HG03378 (cell line): ENCODE measurements around the gene SLC44A2.

Experiments used
- ATAC-seq: cut with Tn5 transposase; IDR thresholded peaks from one replicate; pipeline ENCODE4 v1.9.1; 2021; ENCODE audit warnings: mild to moderate bottlenecking, moderate library complexity; ENCODE audit not compliant: unreplicated experiment

The SLC44A2 gene

DNA sequence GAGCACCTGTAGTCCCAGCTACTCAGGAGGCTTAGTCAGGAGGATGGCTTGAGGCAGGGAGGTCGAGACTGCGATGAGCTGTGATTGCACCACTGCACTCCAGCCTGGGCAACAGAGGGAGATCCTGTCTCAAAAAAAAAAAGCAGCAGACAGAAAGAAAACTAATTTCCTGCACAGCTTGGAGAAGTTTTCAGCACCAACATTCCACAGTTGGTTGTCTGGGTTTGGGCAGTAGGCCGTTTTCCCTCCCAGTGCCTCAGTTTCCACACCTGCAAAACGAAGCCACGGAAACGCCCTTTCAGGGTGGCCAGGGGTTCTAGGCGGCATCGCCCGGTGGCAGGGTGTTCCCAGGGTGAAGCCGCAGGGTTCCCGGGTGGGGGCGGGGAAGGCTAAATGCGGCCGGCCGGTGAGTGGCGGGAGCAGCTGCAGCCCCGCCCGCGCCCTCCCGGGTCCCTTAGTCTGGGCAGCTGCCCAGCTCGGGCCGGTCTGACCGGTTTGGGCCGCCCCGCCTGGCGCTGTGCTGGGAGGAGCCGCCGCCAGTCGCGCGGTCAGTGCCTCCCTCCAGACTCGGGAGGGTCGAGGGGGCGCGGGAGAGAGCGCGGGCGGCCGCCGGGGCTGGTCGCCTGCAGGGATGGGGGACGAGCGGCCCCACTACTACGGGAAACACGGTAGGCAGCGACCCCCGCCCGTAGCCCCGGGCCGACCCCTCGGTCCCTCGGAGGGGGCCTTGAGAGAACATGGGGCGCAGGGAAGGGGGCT, at the start of gene SLC44A2:
SLC44A2 (plus strand) TSS at position 551 of the 759 bp plus-strand sequence; CDS start at position 632, 81 bp downstream.
- ATAC-seq: no peak

- no peak for ATAC-seq
These were observed 47.4 kb upstream of the SLC44A2 start for GRCh38 chr19:10577951-10578350.

- ATAC-seq: no peak
These were observed 44.2 kb upstream of the SLC44A2 start for GRCh38 chr19:10580979-10581631.

DNA sequence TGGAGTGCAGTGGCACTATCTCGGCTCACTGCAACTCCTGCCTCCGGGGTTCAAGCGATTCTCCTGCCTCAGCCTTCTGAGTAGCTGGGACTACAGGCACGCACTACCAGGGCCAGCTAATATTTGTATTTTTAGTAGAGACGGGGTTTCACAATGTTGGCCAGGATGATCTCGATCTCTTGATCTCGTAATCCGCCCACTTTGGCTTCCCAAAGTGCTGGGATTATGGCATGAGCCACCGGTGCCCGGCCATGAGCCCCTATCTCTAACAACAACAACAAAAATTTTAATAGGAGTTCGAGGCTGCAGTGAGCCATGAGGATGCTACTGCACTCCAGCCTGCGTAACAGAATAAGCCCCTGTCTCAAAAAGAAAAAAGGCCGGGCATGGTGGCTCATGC, 43.3 kb upstream of the SLC44A2 start:
- no peak for ATAC-seq

DNA sequence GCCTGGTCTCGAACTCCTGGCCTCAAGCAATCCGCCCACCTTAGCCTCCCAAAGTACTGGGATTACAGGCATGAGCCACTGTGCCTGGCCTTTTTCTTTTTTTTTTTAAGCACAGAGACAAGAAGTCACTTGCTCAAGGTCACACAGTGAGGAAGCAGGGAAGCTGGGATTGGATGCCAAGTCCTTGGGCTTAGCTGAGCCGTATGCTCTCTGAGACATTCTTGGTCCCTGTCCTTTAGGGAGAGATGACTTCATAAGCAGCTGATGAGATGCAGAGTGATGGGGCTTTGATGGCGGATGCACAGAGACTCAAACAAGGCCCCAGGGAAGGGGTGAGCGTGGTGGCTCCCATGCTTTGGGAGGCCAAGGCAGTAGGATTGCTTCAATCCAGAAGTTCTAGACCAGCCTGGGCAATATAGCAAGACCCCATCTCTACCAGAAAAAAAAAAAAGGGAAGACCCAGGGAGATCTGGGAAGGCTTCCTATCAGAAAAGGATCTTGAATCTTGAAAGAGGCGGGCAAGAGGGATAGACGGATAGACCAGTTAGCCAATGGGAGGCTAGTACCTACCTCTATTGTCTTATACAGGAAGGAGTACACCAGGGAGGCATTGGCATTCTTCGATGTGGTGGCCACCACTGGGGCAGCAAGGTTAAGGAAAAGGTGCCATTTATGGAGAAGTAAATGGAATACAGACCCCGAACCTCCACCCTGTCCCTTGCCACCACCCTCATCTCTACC, 42.1 kb upstream of the SLC44A2 start:
- ATAC-seq: no peak

DNA sequence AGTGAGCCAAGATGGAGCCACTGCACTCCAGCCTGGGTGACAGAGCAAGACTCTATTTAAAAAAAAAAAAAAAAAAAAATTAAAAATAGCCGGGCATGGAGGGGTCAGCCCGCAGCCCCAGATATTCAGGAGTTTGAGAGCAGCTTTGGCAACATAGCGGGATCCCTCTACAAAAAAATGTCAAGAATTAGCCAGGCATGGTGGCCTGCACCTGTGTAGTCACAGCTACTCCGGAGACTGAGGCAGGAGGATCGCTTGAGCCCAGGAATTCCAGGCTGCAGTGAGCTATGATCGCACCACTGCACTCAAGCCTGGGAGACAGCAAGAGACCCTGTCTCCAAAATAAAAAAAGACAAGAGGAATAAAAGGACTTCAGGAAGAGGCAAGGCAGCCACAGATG, 39.0 kb upstream of the SLC44A2 start:
- no peak for ATAC-seq

GRCh38 chr19:10587022-10587838, 38.1 kb upstream of the SLC44A2 start, which contains the start of gene AP1M2:
TSS of gene AP1M2 (minus strand) at chr19:10587312. CDS start at chr19:10587231, 81 bp downstream.
- no peak for ATAC-seq

DNA sequence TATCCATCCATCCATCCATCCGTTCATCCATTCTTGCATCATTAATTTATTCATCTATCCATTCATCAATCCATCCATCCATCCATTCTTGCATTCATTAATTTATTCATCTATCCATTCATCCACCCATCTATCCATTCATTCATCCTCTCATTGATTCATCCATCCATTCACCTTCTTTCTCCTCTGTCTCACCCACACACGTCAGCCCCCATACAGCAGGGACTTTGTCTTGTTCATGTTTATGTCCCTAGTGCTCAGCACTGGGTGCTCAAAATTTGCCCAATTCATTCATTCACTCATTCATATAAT, 37.6 kb upstream of the SLC44A2 start:
- no peak for ATAC-seq

DNA sequence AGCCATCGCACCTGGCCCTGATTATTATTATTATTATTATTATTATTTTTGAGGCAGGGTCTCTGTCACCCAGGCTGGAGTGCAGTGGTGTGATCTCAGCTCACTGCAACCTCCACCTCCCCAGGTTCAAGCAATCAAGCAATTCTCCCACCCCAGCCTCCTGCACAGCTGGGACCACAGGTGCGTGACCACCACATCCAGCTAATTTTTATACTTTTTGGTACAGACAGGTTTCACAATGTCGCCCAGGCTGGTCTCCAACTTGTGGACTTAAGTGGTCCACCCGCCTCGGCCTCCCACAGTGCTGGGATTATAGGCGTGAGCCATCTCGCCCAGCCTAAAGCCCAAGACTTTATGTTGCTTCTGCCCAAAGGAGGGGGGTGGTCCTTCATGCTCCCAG, 32.2 kb upstream of the SLC44A2 start:
- ATAC-seq: no peak

DNA sequence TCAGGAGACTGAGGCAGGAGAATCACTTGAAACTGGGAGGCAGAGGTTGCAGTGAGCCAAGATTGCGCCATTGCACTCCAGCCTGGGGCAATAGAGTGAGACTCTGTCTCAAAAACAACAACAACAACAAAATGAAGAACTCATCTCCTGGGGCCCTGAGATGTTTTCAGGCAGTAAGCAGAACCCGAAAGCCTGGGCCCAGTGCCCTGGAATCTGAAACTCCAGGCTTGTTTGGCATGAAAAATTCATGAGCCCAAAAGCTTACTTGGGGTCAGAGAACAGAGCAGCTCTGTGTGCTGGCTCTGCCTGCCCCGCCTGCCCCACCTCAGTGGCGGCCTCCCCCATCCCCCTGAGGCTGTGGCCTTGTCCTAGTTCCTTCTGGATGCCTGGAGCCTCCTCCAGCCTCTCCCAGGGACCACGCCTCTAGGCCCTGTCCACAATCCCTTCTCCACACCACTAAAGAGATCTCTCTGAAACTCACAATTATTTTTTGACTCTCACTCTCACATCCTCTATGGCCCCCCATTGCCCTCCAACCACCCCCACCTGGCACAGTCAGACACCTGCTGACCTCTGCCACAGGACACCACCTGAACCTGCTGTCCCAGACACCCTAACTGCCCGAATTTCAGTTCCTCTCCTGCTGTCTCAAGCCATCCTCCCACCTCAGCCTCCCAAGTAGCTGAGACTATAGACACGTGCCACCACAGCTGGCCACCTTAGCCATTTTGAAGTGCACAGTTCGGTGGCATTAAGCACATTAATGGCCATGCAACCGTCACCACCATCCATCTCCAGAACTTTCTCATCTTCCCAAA, 31.3 kb upstream of the SLC44A2 start:
- no peak for ATAC-seq

DNA sequence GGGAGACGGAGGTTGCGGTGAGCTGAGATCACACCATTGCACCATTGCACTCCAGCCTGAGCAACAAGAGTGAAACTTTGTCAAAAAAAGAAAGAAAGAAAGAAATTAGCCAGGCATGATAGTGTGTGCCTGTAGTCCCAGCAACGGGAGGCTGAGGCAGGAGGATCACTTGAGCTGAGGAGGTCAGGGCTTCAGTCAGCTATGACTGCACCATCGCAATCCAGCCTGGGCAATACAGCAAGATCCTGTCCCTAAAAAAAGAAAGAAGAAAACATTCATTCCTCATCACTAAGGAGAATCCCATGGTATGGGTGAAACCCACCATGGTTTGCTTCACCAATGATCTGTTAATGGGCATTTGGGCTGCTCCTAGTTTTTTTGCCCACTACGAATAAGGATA, 25.2 kb upstream of the SLC44A2 start:
- no peak for ATAC-seq

DNA sequence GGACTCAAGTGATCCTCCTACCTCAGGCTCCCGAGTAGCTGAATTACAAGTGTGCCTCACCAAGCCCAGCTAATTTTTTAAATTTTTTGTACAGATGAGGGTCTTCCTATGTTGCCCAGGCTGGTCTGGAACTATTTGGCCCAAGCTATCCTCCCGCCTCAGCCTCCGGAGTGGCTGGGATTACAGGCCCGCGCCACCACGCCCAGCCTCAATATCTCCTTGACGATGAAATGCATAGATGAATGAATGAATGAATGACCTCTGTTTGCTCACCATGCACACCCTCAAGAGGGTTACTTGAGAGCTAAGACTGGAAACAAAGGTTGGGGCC, 23.4 kb upstream of the SLC44A2 start:
- ATAC-seq: no peak

- no peak for ATAC-seq
These were observed 22.8 kb upstream of the SLC44A2 start for GRCh38 chr19:10602330-10603083.

GRCh38 chr19:10603084-10603872, 22.1 kb upstream of the SLC44A2 start:
- peak; percentile 35 for ATAC-seq

GRCh38 chr19:10603873-10604459, 21.4 kb upstream of the SLC44A2 start:
- peak; percentile 42 for ATAC-seq

DNA sequence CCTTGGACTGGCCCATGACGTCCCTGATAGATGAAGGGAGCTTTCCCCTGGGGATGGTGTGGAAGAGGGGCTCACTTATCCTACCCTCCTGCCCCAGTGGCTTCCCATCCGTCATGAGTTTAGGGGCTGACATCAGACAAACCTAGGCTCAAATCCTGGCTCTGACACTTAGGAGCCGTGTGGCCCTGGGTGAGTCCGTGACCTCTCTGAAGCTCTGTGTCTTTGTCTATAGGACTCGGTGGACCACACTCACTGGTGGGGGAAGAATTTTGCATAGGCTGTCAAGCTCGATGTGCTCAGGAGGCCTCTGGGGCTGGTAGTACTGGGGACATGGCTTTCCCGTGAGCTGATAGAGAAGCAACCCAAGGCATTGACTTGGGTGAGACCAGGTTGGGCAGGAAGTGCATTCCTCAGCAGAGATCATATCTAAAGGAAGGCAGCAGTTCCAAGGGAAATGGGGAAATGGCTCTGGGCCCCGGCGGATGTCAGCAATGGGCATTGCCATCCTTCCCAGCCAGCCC, 20.8 kb upstream of the SLC44A2 start:
- peak; percentile 14 for ATAC-seq

DNA sequence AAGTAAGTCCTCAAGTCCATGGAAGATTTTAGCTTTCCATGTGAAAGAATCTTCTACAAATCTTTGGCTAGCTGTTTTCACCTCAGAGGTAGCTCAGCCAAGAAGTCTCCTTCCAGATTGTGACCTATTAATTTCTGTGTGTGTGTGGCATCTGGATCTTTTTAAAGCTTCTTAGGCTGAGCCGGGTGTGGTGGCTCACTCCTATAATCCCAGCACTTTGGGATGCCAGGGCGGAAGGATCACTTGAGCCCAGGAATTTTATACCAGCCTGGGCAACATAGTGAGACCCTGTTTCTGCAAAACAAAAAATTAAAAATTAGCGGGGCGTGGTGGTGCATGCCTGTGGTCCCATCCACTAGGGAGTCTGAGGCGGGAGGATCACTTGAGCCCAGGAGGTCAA, 13.4 kb upstream of the SLC44A2 start:
- ATAC-seq: no peak

DNA sequence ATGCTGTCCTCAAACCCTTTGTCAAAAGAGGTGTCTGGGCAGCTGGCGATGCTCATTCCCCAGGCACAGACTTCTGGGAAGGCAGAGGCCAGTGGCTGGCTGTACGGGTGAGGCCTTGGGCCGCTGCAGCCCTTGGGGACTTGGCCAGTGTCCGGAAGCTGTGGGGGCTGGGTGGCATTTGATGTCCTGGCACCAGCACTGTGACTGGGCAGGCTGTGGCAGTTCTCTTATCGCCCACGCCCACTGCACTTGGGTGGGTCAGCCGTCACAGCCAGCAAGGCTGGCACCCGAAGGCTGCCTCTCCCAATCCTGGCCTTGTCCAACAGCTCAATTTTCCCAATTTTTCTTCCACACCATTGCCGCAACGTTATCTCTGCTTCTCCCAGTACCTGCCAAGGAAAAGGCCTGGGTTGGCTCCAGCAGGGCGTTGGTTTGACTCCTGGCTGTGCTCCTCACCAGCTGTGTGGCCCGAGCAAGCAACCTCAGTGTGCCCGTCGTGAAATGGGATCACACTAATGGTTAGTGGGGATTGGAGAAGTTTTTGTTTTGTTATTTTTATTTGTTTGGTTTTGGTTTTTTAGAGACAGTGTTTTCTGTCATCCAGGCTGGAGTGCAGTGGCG, 12.7 kb upstream of the SLC44A2 start:
- no peak for ATAC-seq
